CD4-positive, alpha-beta memory T cell (primary cell): ENCODE results near the gene TRAF3IP3. TPM values are rescaled to one million over a fixed set of nuclear protein-coding genes. Genes with fewer than 3 reads are reported as not detected.
A peak's percentile ranks its signal among the peaks of the same experiment; 100 is the strongest.

Source experiments
- CTCF ChIA-PET: fragments of 350-600 bp; sonication (Branson Sonifier 250); formaldehyde crosslinking; loops from one replicate; lab custom pipeline; 2021; ENCODE audit warnings: inconsistent platforms; ENCODE audit not compliant: partially characterized antibody; lab: Charles Lee
- POLR2A ChIA-PET: fragments of 350-600 bp; sonication (Branson Sonifier 250); formaldehyde crosslinking; loops from one replicate; lab custom pipeline; 2021; ENCODE audit not compliant: partially characterized antibody; lab: Charles Lee
- DNase-seq, 5 donors: peaks; one replicate each; pipeline versions ENCODE4 v3.0.0 to v3.0.0-alpha.2; 2020 to 2022; ENCODE audit warnings: mixed read lengths in 1 of 5
- H3K27ac ChIP-seq: one replicate; pipeline ENCODE4 v1.7.0; 2013; ENCODE audit warnings: low read depth, low read length
- H3K27me3 ChIP-seq: 2 replicates; pipeline ENCODE4 v1.7.0; 2013; ENCODE audit warnings: mild to moderate bottlenecking, low read length, moderate library complexity; ENCODE audit not compliant: insufficient read depth
- H3K36me3 ChIP-seq: 2 replicates; pipeline ENCODE4 v1.7.0; 2013; ENCODE audit warnings: mild to moderate bottlenecking, low read length, moderate library complexity; ENCODE audit not compliant: insufficient read depth
- H3K4me1 ChIP-seq: 2 replicates; pipeline ENCODE4 v1.7.0; 2013; ENCODE audit warnings: mild to moderate bottlenecking, low read length, moderate library complexity; ENCODE audit not compliant: insufficient read depth
- H3K4me3 ChIP-seq, 2 donors: one replicate each; pipeline ENCODE4 v1.7.0; 2013; ENCODE audit warnings: low read length in 2 of 2, mild to moderate bottlenecking in 1 of 2
- H3K9me3 ChIP-seq, 2 donors: one replicate each; pipeline ENCODE4 v1.7.0; 2013; ENCODE audit warnings: low read length in 2 of 2, control low read depth in 1 of 2; ENCODE audit not compliant: control insufficient read depth in 1 of 2
- H3K27ac Mint-ChIP-seq, 7 donors: one replicate each; pipeline ENCODE4 v1.8.0; 2020 to 2021; ENCODE audit warnings: mixed read lengths in 7 of 7, mild to moderate bottlenecking in 6 of 7, inconsistent platforms in 3 of 7, moderate library complexity in 3 of 7
- H3K27me3 Mint-ChIP-seq, 2 donors: one replicate each; pipeline ENCODE4 v1.8.0; 2020 to 2021; ENCODE audit warnings: mixed read lengths in 2 of 2
- H3K36me3 Mint-ChIP-seq, 2 donors: one replicate each; pipeline ENCODE4 v1.8.0; 2020 to 2021; ENCODE audit warnings: mixed read lengths in 2 of 2, inconsistent platforms in 1 of 2, mild to moderate bottlenecking in 1 of 2
- H3K4me1 Mint-ChIP-seq, 4 donors: one replicate each; pipeline ENCODE4 v1.8.0; 2020 to 2021; ENCODE audit warnings: mixed read lengths in 4 of 4, mild to moderate bottlenecking in 1 of 4
- H3K4me3 Mint-ChIP-seq, 8 donors: one replicate each; pipeline ENCODE4 v1.8.0; 2020 to 2021; ENCODE audit warnings: mixed read lengths in 8 of 8, mild to moderate bottlenecking in 7 of 8, moderate library complexity in 6 of 8, inconsistent platforms in 3 of 8
- H3K9me3 Mint-ChIP-seq, 8 donors: one replicate each; pipeline ENCODE4 v1.8.0; 2020 to 2021; ENCODE audit warnings: mixed read lengths in 8 of 8, mild to moderate bottlenecking in 5 of 8, inconsistent platforms in 3 of 8, moderate library complexity in 1 of 8
- intact Hi-C: fragments of 100-400 bp; cut with micrococcal nuclease; formaldehyde crosslinking; loops from one replicate; pipeline ENCODE4 v1.15.1; 2023
- polyA plus RNA-seq, 2 donors: library from polyadenylated mRNA; unstranded; fragments of 300-500 nt; fragmentation: Illumina TruSeq; gene quantifications; one replicate each; pipeline ENCODE4 v1.2.3, GENCODE V29; 2021
- total RNA-seq, 2 experiments: library from RNA; stranded (reverse); gene quantifications; one replicate each; pipeline ENCODE4 v1.2.3, GENCODE V29; 2021

The TRAF3IP3 gene
- total and polyA plus RNA-seq, 4 experiments from 2014 or later: 435 to 574 (median 529) TPM

GRCh38 chr1:209815490-209815889, 59.6 kb downstream of the TRAF3IP3 start:
- ChIA-PET CTCF (interaction anchor here (0.6 to 4.3 kb wide), 4 partner anchors 9 to 44 kb away, joined by 3 to 58 read pairs (median 10); partner anchors contain the start of gene UTP25), POLR2A (interaction anchor here (0.9 kb wide), 1 partner anchor 9 kb away, joined by 3 read pairs; no protein-coding TSS in a partner anchor)
- no peaks in the 10 kb centered on the region for H3K36me3 ChIP-seq
- peaks cover 2 to 12% (median 4%) of the 10 kb centered on the region in 4 donors for H3K4me1 Mint-ChIP-seq
- H3K27me3 Mint-ChIP-seq: peaks cover 4 to 14% of the 10 kb centered on the region in 2 donors
- peak overlapping the region in 3 of 7 donors; percentile 50 to 75 (median 62) for H3K27ac Mint-ChIP-seq
- no peaks in the 10 kb centered on the region for H3K9me3 ChIP-seq
- H3K4me3 ChIP-seq: no peak overlapping the region
- no peaks in the 10 kb centered on the region for H3K27me3 ChIP-seq
- intact Hi-C loops: no loop called here
- no peak overlapping the region for H3K4me3 Mint-ChIP-seq
- DNase-seq: peak in 2 of 5 donors; percentile 11 to 12
- no peaks in the 10 kb centered on the region for H3K36me3 Mint-ChIP-seq
- H3K4me1 ChIP-seq: peaks cover 7% of the 10 kb centered on the region
- H3K9me3 Mint-ChIP-seq: no peaks in the 10 kb centered on the region
- H3K27ac ChIP-seq: no peak overlapping the region

- H3K36me3 Mint-ChIP-seq: no peaks in the 10 kb centered on the region
- H3K9me3 Mint-ChIP-seq: no peaks in the 10 kb centered on the region
- no peak for DNase-seq
- peaks cover 7 to 17% of the 10 kb centered on the region in 2 donors for H3K27me3 Mint-ChIP-seq
- Histone ChIP-seq H3K36me3 (no peaks in the 10 kb centered on the region), H3K27me3 (no peaks in the 10 kb centered on the region), H3K9me3 (no peaks in the 10 kb centered on the region), H3K27ac (no peak overlapping the region), H3K4me3 (no peak overlapping the region), H3K4me1 (peaks cover 7% of the 10 kb centered on the region)
- peaks cover 2 to 12% (median 4%) of the 10 kb centered on the region in 4 donors for H3K4me1 Mint-ChIP-seq
- intact Hi-C loops: no loop called here
- POLR2A ChIA-PET: interaction anchor here (0.7 kb wide), 1 partner anchor 42 kb away, joined by 3 read pairs; no protein-coding TSS in a partner anchor
- no peak overlapping the region for H3K4me3 Mint-ChIP-seq
- CTCF ChIA-PET: interaction anchor here (0.6 to 4.3 kb wide), 4 partner anchors 8 to 43 kb away, joined by 3 to 58 read pairs (median 10); partner anchors contain the start of gene UTP25
- H3K27ac Mint-ChIP-seq: peak overlapping the region in 3 of 7 donors; percentile 50 to 62 (median 53)
These were observed 60.1 kb downstream of the TRAF3IP3 start for GRCh38 chr1:209815931-209816341.

DNA sequence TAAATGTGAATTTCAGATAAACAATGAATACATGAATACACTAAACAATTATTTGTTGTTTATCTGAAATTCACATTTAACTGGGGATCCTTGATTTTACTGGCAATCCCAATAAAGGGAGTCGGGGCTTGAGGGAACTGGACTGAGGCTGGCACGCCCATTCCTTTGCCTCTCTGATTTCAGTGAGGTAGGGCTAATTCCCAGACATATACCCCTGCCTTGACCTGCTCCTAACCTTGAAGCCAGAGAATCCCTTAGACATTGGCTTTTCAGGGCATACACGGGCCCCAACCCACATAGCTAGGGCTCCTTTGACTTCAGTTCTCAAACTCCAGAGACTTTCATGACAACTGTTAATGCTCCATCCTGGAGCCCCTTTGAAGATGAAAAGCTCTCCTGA, 61.1 kb downstream of the TRAF3IP3 start:
- no peaks in the 10 kb centered on the region for H3K36me3 Mint-ChIP-seq
- POLR2A ChIA-PET: interaction anchor here (0.8 kb wide), 1 partner anchor 8 kb away, joined by 3 read pairs; no protein-coding TSS in a partner anchor
- Histone ChIP-seq H3K27ac (no peak overlapping the region), H3K36me3 (no peaks in the 10 kb centered on the region), H3K4me1 (peaks cover 7% of the 10 kb centered on the region), H3K4me3 (no peak overlapping the region), H3K27me3 (no peaks in the 10 kb centered on the region), H3K9me3 (no peaks in the 10 kb centered on the region)
- no peaks in the 10 kb centered on the region for H3K9me3 Mint-ChIP-seq
- DNase-seq: no peak
- CTCF ChIA-PET: no interaction called here
- H3K27ac Mint-ChIP-seq: peak overlapping the region in 1 of 7 donors; percentile 29
- intact Hi-C loops: no loop called here
- peaks cover 2 to 12% (median 4%) of the 10 kb centered on the region in 4 donors for H3K4me1 Mint-ChIP-seq
- peaks cover 10 to 20% of the 10 kb centered on the region in 2 donors for H3K27me3 Mint-ChIP-seq
- H3K4me3 Mint-ChIP-seq: no peak overlapping the region

DNA sequence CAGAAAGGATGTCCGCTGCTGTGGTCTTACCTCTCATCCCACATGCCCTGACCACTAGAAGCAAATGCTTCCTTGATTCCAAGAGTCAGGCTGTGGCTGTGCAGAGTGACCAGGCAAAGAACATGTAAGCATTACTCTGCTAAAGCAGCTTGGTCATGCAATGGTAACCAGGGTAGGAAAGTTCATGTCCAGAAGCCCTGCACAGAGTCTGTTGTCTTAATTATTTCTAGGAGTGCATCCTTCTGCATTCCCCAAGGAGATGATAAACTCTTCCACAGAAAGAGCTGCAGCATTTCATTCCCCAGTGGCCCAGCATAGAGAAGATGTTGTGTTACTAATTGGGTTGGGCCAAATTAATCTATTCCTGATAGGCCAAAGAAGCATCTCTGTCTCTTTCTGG, 61.8 kb downstream of the TRAF3IP3 start:
- intact Hi-C loops: no loop called here
- peaks cover 10 to 23% of the 10 kb centered on the region in 2 donors for H3K27me3 Mint-ChIP-seq
- DNase-seq: no peak
- no peaks in the 10 kb centered on the region for H3K9me3 Mint-ChIP-seq
- H3K27ac ChIP-seq: no peak overlapping the region
- no peak overlapping the region for H3K4me3 ChIP-seq
- no peaks in the 10 kb centered on the region for H3K27me3 ChIP-seq
- peaks cover 2 to 14% (median 5%) of the 10 kb centered on the region in 4 donors for H3K4me1 Mint-ChIP-seq
- H3K36me3 ChIP-seq: no peaks in the 10 kb centered on the region
- peaks cover 7% of the 10 kb centered on the region for H3K4me1 ChIP-seq
- CTCF ChIA-PET: no interaction called here
- no peak overlapping the region for H3K4me3 Mint-ChIP-seq
- no peak overlapping the region for H3K27ac Mint-ChIP-seq
- POLR2A ChIA-PET: no interaction called here
- no peaks in the 10 kb centered on the region for H3K36me3 Mint-ChIP-seq
- H3K9me3 ChIP-seq: no peaks in the 10 kb centered on the region

- H3K4me3 ChIP-seq: no peak overlapping the region
- peaks cover 13 to 27% of the 10 kb centered on the region in 2 donors for H3K27me3 Mint-ChIP-seq
- H3K4me3 Mint-ChIP-seq: no peak overlapping the region
- H3K27ac ChIP-seq: no peak overlapping the region
- H3K27me3 ChIP-seq: no peaks in the 10 kb centered on the region
- intact Hi-C loops: no loop called here
- DNase-seq: no peak
- peaks cover 10% of the 10 kb centered on the region for H3K4me1 ChIP-seq
- H3K27ac Mint-ChIP-seq: peak overlapping the region in 1 of 7 donors; percentile 61
- no peaks in the 10 kb centered on the region for H3K9me3 ChIP-seq
- H3K36me3 ChIP-seq: no peaks in the 10 kb centered on the region
- no peaks in the 10 kb centered on the region for H3K36me3 Mint-ChIP-seq
- ChIA-PET POLR2A (no interaction called here), CTCF (interaction anchor here (1.3 kb wide), 1 partner anchor 11 kb away, joined by 4 read pairs; no protein-coding TSS in a partner anchor)
- peaks cover 6 to 20% (median 11%) of the 10 kb centered on the region in 4 donors for H3K4me1 Mint-ChIP-seq
- no peaks in the 10 kb centered on the region for H3K9me3 Mint-ChIP-seq
These were observed 63.2 kb downstream of the TRAF3IP3 start for GRCh38 chr1:209819058-209819457.

GRCh38 chr1:209820986-209821385, 65.1 kb downstream of the TRAF3IP3 start:
- H3K4me1 Mint-ChIP-seq: peaks cover 4 to 10% (median 8%) of the 10 kb centered on the region in 4 donors
- H3K4me3 Mint-ChIP-seq: no peak overlapping the region
- intact Hi-C loops: no loop called here
- no peaks in the 10 kb centered on the region for H3K9me3 ChIP-seq
- no peak for DNase-seq
- H3K27ac Mint-ChIP-seq: no peak overlapping the region
- H3K4me1 ChIP-seq: peaks cover 5% of the 10 kb centered on the region
- peaks cover 15 to 27% of the 10 kb centered on the region in 2 donors for H3K27me3 Mint-ChIP-seq
- H3K27me3 ChIP-seq: no peaks in the 10 kb centered on the region
- H3K27ac ChIP-seq: no peak overlapping the region
- no peaks in the 10 kb centered on the region for H3K36me3 ChIP-seq
- ChIA-PET CTCF (interaction anchor here (1.2 to 4.7 kb wide), 3 partner anchors 12 to 62 kb away, joined by 3 to 46 read pairs (median 5); no protein-coding TSS in a partner anchor), POLR2A (interaction anchor here (0.9 kb wide), 1 partner anchor 51 kb away, joined by 3 read pairs; no protein-coding TSS in a partner anchor)
- no peaks in the 10 kb centered on the region for H3K36me3 Mint-ChIP-seq
- H3K4me3 ChIP-seq: no peak overlapping the region
- H3K9me3 Mint-ChIP-seq: no peaks in the 10 kb centered on the region

DNA sequence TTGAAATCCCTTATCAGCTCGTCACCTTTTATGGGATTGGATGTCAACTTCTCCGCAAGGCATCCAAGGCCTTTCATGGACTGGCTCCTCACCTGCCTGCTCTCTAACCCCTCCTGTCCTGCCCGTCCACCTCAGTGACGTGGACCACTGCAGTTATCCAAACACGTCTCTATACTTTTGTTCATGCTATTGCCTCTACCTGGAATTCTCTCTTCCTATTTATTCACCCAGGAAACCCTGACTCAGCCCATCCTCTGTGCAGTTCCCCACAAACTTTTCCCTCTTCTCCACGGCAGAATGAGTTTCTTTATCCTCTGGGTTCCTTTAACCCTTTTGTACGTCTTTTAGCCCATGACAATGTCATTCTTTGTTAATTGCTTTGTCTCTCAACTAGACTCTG, 66.9 kb downstream of the TRAF3IP3 start:
- Histone ChIP-seq H3K9me3 (no peaks in the 10 kb centered on the region), H3K27ac (no peak overlapping the region), H3K36me3 (no peaks in the 10 kb centered on the region), H3K27me3 (no peaks in the 10 kb centered on the region), H3K4me3 (no peak overlapping the region), H3K4me1 (peaks cover 4% of the 10 kb centered on the region)
- Mint-ChIP-seq H3K4me3 (no peak overlapping the region), H3K36me3 (no peaks in the 10 kb centered on the region), H3K27ac (no peak overlapping the region), H3K27me3 (peaks cover 15 to 22% of the 10 kb centered on the region in 2 donors), H3K4me1 (peaks cover 9 to 18% (median 12%) of the 10 kb centered on the region in 4 donors), H3K9me3 (no peaks in the 10 kb centered on the region)
- intact Hi-C loops: no loop called here
- ChIA-PET POLR2A (interaction anchor here (0.6 to 3.0 kb wide), 8 partner anchors 10 to 62 kb away, joined by 3 to 16 read pairs (median 4); partner anchors contain the start of genes C1orf74 and IRF6), CTCF (interaction anchor here (0.8 to 6.0 kb wide), 37 partner anchors 9 to 1946 kb away, joined by 3 to 65 read pairs (median 5); partner anchors contain the start of genes C1orf74, IRF6 and TRAF3IP3)
- DNase-seq: no peak
